ENCODE data around the gene FGF12.
A peak's percentile ranks its signal among the peaks of the same experiment; 100 is the strongest.

Gene FGF12

GRCh38 chr3:192489579-192489978 lies 237.8 kb downstream of the FGF12 start:
- no peak for DNase-seq

- DNase-seq: no peak
Measured at GRCh38 chr3:192487033-192487432, 240.3 kb downstream of the FGF12 start.

- DNase-seq: no peak
Measured at GRCh38 chr3:192482809-192483208, 244.5 kb downstream of the FGF12 start.

- no peak for DNase-seq
Measured at GRCh38 chr3:192482391-192482790, 244.9 kb downstream of the FGF12 start.

- DNase-seq: no peak
Measured at GRCh38 chr3:192481638-192482037, 245.7 kb downstream of the FGF12 start.

- peak in 1 of 2 experiments; percentile 43 for DNase-seq
Measured at GRCh38 chr3:192467230-192468140, 259.9 kb downstream of the FGF12 start.

- no peak for DNase-seq
Measured at GRCh38 chr3:192449036-192449435, 278.3 kb downstream of the FGF12 start.

GRCh38 chr3:192445770-192446644 lies 281.3 kb downstream of the FGF12 start:
- DNase-seq: no peak

- no peak for DNase-seq
Measured at GRCh38 chr3:192444791-192445106, 282.6 kb downstream of the FGF12 start.

- peak in 1 of 2 experiments; percentile 27 for DNase-seq
Measured at GRCh38 chr3:192444096-192444790, 283.1 kb downstream of the FGF12 start.

- no peak for DNase-seq
Measured at GRCh38 chr3:192435241-192435640, 292.1 kb downstream of the FGF12 start.

GRCh38 chr3:192434186-192434585 lies 293.2 kb downstream of the FGF12 start:
- no peak for DNase-seq

GRCh38 chr3:192433704-192434103 lies 293.6 kb downstream of the FGF12 start:
- no peak for DNase-seq

- DNase-seq: peak in 1 of 2 experiments; percentile 37
Measured at GRCh38 chr3:192422997-192423342, 304.4 kb downstream of the FGF12 start.

- DNase-seq: peak in 1 of 2 experiments; percentile 28
Measured at GRCh38 chr3:192422321-192422996, 304.9 kb downstream of the FGF12 start.

GRCh38 chr3:192419312-192419711 lies 308.0 kb downstream of the FGF12 start:
- DNase-seq: no peak

GRCh38 chr3:192417559-192418055 lies 309.7 kb downstream of the FGF12 start:
- DNase-seq: no peak

- DNase-seq: no peak
Measured at GRCh38 chr3:192417017-192417416, 310.3 kb downstream of the FGF12 start.

- DNase-seq: no peak
Measured at GRCh38 chr3:192413461-192413860, 313.9 kb downstream of the FGF12 start.

- no peak for DNase-seq
Measured at GRCh38 chr3:192410684-192410960, 316.7 kb downstream of the FGF12 start.

GRCh38 chr3:192409838-192410683 lies 317.3 kb downstream of the FGF12 start:
- DNase-seq: peak in 1 of 2 experiments; percentile 6
